GM21360 (cell line): ENCODE data around the gene COL9A2.

Experiments used
- ATAC-seq: cut with Tn5 transposase; IDR thresholded peaks from one replicate; pipeline ENCODE4 v1.9.1; 2021; ENCODE audit warnings: mild to moderate bottlenecking, moderate library complexity; ENCODE audit not compliant: unreplicated experiment

COL9A2 gene

GRCh38 chr1:40265298-40265697, 51.8 kb downstream of the COL9A2 start:
- ATAC-seq = no peak

- no peak for ATAC-seq
Observed at GRCh38 chr1:40264354-40264781, 52.7 kb downstream of the COL9A2 start.

DNA sequence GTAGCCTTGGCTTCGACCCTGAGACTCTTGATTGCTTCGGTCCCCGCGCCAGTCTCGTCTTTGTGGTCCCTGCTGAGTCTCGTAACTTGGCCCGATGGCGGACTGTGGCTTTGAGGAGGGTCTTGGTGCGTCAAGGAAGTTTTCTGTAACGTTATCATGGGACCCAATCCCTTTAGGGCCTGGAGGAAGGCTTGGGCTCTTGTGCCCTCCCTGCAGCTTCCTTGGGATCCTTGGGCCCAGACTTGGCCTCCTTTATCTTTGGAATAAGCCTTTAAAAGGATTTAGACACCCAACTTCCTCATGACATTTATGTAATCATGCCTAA, 58.7 kb downstream of the COL9A2 start:
- no peak for ATAC-seq

DNA sequence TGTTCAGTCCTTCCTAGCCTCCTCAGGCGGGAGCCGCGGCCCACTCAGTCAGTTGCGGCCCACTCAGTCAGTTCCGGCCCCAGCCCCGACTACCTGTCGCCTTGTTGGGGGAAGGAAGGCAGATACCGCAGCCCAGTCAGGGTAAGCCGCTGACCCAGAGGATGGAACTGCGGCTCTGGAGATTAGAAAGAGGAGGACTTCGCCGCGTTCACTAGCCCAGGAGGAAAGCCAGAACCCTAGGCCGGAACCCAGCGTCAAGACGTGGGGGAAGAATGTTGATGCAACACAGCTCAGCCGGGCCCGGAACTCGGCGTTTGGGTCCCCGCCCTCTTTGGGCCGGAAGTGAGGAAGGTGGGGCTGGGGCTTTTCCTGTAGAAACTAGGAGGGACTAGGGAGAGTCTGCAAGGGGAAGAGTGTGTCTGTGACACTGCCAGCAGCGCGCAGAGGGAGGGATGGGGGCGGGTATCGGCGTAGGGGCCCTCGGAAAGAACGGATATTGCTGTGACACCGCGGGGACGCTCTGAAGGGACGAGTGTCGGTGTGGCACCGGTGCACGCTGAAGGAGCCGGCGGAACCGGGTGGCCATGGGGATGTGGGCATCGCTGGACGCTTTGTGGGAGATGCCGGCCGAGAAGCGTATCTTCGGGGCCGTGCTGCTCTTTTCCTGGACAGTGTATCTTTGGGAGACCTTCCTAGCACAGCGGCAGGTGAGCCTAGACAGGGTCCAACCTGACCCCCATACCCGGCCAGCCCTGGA, 59.2 kb downstream of the COL9A2 start, which contains the start of gene ZMPSTE24:
TSS of gene ZMPSTE24 (plus strand) at position 549 of the 757 bp plus-strand sequence. CDS start at position 585, 36 bp downstream.
- ATAC-seq = peak; percentile 88

GRCh38 chr1:40257313-40257687, 59.8 kb downstream of the COL9A2 start:
- peak; percentile 4 for ATAC-seq

- ATAC-seq = no peak
Observed at GRCh38 chr1:40256401-40257084, 60.5 kb downstream of the COL9A2 start.

DNA sequence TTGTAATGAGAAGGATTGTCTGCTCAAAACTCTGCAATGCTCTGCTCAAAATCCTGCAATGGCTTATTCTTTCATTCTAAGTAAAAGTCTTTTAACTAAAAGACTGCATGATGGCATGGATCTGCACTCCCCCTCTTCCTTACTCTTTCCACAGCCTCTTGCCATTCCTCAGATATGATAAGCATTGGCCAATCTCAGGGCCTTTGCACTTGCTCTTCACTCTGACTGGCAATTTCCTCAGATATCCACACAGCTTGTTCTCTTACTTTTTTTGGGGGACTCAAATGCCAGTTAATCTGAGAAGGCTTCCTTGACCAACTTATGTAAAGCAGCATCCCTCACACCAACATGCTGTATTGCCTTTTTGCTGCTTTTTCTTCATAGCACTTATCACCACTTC, 61.9 kb downstream of the COL9A2 start:
- ATAC-seq = no peak

DNA sequence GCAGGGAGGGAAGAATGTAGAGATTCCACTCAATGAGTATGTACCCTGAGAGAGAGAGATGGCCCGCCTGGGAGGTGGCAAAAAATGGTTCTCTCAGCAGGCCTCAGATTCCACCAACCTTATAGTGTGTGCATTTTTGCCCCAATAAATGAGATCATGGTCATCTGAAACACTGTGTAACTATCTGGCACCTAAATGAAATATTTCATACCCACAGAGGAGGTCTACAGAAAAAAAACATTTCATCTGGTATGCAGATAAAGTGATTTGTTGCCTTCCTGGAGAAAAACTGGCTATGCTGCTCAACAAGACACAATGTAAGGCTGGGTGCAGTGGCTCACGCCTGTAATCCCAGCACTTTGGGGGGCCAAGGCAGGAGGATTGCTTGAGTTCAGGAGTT, 64.5 kb downstream of the COL9A2 start:
- ATAC-seq = no peak

GRCh38 chr1:40251456-40251855, 65.6 kb downstream of the COL9A2 start:
- no peak for ATAC-seq
